ENCODE results near the gene NR6A1. TPM values are rescaled to one million over a fixed set of nuclear protein-coding genes. Genes with fewer than 3 reads are reported as not detected.

The NR6A1 gene
- total and polyA plus RNA-seq, 2 of the 13 experiments (the other 11 are each of a cell fraction or from before 2014, with no cell fraction given), result 28.1 to 31.5 TPM

DNA sequence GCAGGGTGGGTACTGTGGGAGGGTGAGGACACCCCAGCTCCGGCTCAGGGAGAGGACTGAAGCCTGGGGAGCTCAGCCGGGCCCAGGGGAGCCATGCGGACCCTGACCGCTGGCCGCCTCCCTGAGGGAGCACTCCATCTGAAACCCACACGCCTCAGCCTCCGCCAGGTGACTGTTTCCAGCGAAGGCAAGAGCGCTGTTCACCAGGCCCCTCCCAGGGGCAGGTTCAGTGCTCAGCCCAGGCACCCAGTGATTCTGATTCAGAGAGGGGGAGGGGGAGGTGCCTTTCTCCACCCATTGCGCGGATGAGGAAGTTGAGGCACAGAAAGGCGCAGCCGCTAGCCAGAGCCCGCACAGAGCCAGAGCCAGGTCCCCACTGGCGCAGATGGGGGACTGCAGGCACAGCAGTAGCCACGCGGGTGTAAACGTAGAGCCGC is 293.9 kb downstream of the NR6A1 start:
- no peak for ATAC-seq
- intact Hi-C loops (cut with micrococcal nuclease; ENCODE audit: unreplicated experiment), result loop anchor here (5.0 kb wide), 1 partner anchor 60 kb away; no protein-coding TSS in a partner anchor
- H3K79me2 ChIP-seq (ENCODE audit: insufficient read depth, low read length), result no peaks in the 10 kb centered on the region
- DNase-seq (ENCODE audit: low spot score), result no peak
- 33% methylated on average over 3 of the region's 19 CpGs for WGBS (ENCODE audit: low lambda C conversion rate)
- ChIA-PET POLR2A (no interaction called here), CTCF (ENCODE audit: low intra/inter-chr PET ratio, low total read pairs) (no interaction called here)
- peaks cover 41% of the 10 kb centered on the region for H3K4me1 ChIP-seq (ENCODE audit: insufficient read depth, low read length)
- no peaks in the 10 kb centered on the region for H4K20me1 ChIP-seq (ENCODE audit: insufficient read depth, low read length)
- H2AFZ ChIP-seq (ENCODE audit: low read length), result no peak overlapping the region
- peak overlapping the region in 1 of 3 experiments; percentile 23; a peak in 1 of 6 replicates for H3K4me3 ChIP-seq (replicated peaks in 1 of 3; ENCODE audit: insufficient read depth in 1 of 3, low read depth in 2 of 3, low read length in 3 of 3)
- in situ Hi-C loops (cut with HindIII; ENCODE audit: extremely low pct_ligation_motif_present, low pct_unique_long_range_greater_than_20kb), result no loop called here
- BruUV-seq (replicated peaks), result no TSS peak
- peaks cover 4 to 60% of the 10 kb centered on the region in 2 experiments for H3K27me3 ChIP-seq (ENCODE audit: control insufficient read depth in 1 of 2, insufficient read depth in 2 of 2, low read length in 2 of 2)
- H3K27ac ChIP-seq (ENCODE audit: extremely low read length, insufficient read depth, low read length), result no peak overlapping the region
- H3K9ac ChIP-seq (ENCODE audit: insufficient read depth, low read depth, low read length), result no peak overlapping the region
- no peak for FAIRE-seq
- TF ChIP-seq ZNF629 (CRISPR knock-in tag; conservative IDR thresholded peaks at IDR 0.05) (peak; percentile 82), TEAD3 (CRISPR knock-in tag; optimal IDR thresholded peaks at IDR 0.05; ENCODE audit: borderline replicate concordance) (no peak), ZNF263 (CRISPR knock-in tag; IDR thresholded peaks at IDR 0.05) (peak; percentile 88), ZNF768 (CRISPR knock-in tag; IDR thresholded peaks at IDR 0.05) (peak; percentile 33; the same call in 1 of the 2 replicates)
- TF ChIP-seq, protein P1, sequence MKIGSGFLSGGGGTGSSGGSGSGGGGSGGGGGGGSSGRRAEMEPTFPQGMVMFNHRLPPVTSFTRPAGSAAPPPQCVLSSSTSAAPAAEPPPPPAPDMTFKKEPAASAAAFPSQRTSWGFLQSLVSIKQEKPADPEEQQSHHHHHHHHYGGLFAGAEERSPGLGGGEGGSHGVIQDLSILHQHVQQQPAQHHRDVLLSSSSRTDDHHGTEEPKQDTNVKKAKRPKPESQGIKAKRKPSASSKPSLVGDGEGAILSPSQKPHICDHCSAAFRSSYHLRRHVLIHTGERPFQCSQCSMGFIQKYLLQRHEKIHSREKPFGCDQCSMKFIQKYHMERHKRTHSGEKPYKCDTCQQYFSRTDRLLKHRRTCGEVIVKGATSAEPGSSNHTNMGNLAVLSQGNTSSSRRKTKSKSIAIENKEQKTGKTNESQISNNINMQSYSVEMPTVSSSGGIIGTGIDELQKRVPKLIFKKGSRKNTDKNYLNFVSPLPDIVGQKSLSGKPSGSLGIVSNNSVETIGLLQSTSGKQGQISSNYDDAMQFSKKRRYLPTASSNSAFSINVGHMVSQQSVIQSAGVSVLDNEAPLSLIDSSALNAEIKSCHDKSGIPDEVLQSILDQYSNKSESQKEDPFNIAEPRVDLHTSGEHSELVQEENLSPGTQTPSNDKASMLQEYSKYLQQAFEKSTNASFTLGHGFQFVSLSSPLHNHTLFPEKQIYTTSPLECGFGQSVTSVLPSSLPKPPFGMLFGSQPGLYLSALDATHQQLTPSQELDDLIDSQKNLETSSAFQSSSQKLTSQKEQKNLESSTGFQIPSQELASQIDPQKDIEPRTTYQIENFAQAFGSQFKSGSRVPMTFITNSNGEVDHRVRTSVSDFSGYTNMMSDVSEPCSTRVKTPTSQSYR (CRISPR knock-in tag; IDR thresholded peaks at IDR 0.05; ENCODE audit: borderline replicate concordance), result 0 out of 2 replicates have a peak, but pooled peaks have one; percentile 10
- TF ChIP-seq, protein P2, sequence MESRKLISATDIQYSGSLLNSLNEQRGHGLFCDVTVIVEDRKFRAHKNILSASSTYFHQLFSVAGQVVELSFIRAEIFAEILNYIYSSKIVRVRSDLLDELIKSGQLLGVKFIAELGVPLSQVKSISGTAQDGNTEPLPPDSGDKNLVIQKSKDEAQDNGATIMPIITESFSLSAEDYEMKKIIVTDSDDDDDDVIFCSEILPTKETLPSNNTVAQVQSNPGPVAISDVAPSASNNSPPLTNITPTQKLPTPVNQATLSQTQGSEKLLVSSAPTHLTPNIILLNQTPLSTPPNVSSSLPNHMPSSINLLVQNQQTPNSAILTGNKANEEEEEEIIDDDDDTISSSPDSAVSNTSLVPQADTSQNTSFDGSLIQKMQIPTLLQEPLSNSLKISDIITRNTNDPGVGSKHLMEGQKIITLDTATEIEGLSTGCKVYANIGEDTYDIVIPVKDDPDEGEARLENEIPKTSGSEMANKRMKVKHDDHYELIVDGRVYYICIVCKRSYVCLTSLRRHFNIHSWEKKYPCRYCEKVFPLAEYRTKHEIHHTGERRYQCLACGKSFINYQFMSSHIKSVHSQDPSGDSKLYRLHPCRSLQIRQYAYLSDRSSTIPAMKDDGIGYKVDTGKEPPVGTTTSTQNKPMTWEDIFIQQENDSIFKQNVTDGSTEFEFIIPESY (CRISPR knock-in tag; IDR thresholded peaks at IDR 0.05), result peak; percentile 50; the same call in 1 of the 2 replicates
- TF ChIP-seq, protein P3, sequence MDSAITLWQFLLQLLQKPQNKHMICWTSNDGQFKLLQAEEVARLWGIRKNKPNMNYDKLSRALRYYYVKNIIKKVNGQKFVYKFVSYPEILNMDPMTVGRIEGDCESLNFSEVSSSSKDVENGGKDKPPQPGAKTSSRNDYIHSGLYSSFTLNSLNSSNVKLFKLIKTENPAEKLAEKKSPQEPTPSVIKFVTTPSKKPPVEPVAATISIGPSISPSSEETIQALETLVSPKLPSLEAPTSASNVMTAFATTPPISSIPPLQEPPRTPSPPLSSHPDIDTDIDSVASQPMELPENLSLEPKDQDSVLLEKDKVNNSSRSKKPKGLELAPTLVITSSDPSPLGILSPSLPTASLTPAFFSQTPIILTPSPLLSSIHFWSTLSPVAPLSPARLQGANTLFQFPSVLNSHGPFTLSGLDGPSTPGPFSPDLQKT (CRISPR knock-in tag; IDR thresholded peaks at IDR 0.05; ENCODE audit: borderline replicate concordance), result no peak
- peak overlapping the region; percentile 47; the same call in 1 of the 2 replicates for H3K4me2 ChIP-seq (ENCODE audit: low read depth, low read length)
- H3K36me3 ChIP-seq (replicated peaks in 1 of 2; ENCODE audit: control insufficient read depth in 1 of 2, insufficient read depth in 2 of 2, low read length in 2 of 2), result no peaks in the 10 kb centered on the region
- no peaks in the 10 kb centered on the region for H3K9me3 ChIP-seq (ENCODE audit: low read length)
